Stimulated activated CD4-positive, alpha-beta T cell treated with anti-CD3 and anti-CD28 coated beads, Interleukin-2, amount 100 ng/mL, for 24 hours (primary cell): Measurements from ENCODE around the gene TIGAR.
A peak's percentile ranks its signal among the peaks of the same experiment; 100 is the strongest.

Experiments used
- DNase-seq, 2 donors: peaks; one replicate each; pipeline ENCODE4 v3.0.0-alpha.2; 2020

Gene TIGAR

GRCh38 chr12:4308334-4308950, 12.6 kb upstream of the TIGAR start:
- DNase-seq, result no peak

GRCh38 chr12:4311776-4312175, 9.2 kb upstream of the TIGAR start:
- no peak for DNase-seq

GRCh38 chr12:4312251-4312650, 8.8 kb upstream of the TIGAR start:
- no peak for DNase-seq

DNA sequence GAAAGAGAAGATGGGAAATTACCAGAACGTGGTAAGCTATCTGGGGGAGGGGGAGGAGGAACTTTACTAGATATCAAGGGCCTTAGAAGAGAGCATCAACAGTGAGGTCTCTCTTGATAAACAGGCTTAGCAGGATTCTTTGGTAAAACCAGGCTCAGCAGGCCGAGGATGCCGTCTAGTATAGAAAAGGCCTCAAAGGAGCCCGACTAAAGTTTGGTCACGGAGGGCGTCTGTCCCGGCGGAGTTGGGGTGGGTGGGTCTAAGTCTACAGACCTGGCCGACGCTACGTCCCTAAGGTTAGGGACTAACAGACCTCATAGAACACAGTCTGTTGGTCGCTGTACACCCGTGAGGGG, 538 bp upstream of the TIGAR start:
- DNase-seq, result no peak

GRCh38 chr12:4322726-4323125, 1.7 kb downstream of the TIGAR start:
- DNase-seq, result no peak

DNA sequence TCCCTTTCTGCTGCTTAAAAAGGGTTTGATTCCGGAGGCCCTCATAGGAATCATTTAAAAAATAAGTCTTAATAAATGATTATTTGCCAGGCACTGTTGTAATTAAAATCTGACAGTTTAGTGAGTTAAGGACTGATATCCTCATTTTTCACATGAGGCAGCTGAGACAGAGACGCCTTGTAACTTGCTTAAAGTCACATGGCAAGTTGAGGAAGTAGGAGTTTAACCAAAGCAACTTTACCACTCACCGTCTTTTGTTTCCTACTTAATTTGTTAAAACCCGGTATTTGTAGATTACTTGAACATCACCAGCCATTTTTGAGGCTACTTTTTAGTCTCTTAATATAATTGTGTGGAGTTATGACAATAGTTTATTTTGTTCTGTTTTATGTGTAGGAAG, 2.4 kb downstream of the TIGAR start:
- DNase-seq, result no peak

- DNase-seq, result no peak
Observed at GRCh38 chr12:4324366-4324765, 3.4 kb downstream of the TIGAR start.

- no peak for DNase-seq
Observed at GRCh38 chr12:4325966-4326365, 5.0 kb downstream of the TIGAR start.

DNA sequence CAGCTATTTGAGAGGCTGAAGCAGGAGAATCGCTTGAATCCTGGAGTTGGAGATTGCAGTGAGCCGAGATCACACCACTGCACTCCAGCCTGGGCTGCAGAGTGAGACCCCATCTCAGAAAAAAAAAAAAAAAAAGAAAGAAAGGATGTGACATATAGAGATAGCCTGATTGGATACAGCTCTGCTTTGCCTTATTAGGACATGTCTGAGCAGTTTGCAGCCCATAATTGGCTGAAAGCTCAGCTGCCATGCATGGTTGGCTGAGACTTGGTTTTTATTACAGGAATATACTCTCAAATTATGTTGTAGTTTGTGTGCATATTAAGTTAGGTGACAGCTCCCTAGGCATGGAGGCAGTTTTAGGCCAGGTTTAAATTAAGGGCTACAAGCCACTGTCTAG, 6.3 kb downstream of the TIGAR start:
- DNase-seq, result no peak

DNA sequence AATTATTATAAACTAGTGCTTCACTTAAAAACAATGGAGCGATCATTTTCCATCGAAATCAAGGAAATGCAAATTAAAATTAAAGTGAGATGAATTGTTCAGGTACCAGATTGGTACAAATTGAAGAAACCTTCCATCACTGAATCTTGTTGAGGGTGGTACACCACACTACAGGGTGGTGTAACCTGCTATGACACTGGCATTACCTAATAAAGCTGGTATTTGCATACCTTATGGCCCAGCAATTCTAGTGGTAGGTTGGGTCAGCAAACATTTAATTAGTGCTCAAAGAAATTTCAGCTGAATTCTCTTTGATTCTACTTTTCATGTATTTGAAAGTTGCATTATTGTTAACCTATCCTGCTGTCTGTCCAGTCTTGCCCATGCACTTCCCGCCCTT, 9.2 kb downstream of the TIGAR start:
- no peak for DNase-seq

DNA sequence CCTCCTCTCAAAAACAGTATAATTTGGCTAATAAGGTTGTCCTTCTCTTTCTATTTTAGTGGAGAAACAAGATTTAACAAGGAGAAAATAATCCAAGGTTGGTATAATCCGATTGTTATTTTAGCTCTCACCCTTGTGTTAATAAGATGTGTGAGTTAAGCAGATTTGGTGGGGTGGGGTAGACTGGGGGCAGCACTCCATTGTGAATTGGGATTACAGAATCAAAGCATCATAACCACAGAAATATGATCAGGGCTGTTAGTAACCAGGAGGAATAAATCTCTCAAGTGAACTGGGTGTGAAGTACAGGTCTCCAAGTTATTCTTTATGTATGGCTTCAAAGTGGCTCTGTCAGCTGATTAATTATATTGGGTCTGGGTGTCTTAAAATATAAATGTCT, 10.2 kb downstream of the TIGAR start:
- DNase-seq, result no peak

DNA sequence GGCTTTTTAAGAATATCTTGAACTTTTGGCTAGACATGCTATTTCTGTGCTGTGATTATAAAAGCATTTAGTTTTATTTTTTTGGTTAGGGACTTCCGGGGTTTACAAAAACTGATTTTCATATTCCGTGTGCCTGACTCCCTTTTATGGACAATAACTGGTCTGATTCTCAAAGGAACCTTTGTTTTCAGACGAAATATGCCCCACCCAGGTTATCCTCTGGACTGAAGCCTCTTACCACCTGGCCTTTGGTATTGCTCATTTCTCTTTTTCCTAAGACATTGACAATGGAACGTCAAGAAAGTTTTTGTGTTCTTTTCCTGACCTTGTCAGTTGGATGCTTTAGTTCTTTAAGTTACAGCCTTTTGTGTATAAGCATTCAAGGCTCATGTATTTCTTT, 10.8 kb downstream of the TIGAR start:
- DNase-seq, result no peak

GRCh38 chr12:4346931-4347330, 25.9 kb downstream of the TIGAR start:
- no peak for DNase-seq

- DNase-seq, result peak; percentile 12 to 23
Observed at GRCh38 chr12:4353785-4354208, 32.8 kb downstream of the TIGAR start.

DNA sequence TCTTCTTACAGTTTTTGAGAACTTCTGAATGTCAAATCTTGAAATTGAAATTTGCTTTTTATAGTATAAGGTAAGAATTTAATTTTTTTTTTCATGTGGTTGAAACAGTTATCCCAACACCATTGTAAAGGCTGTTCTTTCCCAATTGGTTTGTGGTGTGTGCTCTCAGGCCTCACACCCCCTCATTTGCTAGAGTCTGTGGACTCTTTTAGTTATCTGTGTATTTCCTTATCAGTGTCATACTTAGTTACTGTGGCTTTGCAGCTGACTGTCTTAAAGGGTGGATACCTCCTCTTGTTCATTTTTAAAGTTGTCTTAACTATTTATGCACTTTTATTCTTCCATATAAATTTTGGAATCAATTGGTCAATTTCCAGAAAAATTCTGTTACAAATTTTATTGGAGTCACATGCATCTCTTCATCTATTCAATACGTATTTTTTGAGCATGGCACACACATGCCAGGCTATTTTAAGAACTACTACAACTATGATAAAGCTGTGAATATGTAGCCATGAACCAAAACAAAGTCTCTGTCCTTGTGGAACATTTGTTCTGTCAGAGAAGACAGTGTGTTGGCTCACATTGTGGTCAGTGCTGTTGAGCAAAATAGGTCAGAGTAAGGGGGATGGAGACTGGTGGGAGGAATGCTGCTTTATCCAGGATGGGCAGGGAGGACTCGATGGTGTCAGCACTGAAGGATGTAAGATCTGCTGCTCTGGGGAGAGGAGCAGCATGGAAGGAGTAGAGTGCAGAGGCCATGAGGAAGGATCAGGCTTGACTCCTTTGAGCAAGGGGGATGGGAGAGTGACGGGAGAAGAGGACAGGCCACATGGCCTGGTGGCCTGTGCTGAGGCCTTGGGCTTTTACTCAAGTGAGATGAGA, 34.4 kb downstream of the TIGAR start:
- DNase-seq, result no peak

DNA sequence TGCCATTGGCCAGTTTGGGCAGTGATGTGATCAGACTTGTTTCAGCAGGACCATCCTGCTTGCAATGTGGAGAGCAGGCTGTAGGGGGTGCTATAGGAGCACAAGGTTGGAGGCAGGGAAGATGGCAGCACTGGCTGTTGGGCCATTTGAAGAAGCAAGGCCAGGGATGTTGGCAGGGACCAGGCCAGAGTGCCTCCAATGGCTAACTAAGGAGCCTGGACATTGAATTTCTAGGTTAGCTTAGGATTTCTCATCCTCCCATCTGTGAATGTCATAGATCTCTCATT, 35.0 kb downstream of the TIGAR start:
- DNase-seq, result peak; percentile 50 to 69

DNA sequence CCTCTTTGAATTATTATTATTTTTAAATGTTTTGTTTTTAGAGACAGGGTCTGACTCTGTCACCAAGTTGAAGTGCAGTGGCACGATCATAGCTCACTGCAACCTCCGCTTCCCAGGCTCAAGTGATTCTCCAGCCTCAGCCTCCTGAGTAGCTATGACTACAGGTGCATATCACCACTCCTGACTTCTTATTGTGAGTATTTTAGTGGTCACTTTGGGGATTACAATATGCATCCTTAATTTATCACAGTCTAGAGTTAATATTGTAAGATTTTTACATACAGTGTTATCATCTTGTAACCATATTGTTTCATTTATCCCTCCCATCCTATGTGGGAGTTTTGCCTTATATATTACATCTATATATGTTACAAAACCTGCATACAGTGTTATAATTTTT, 45.1 kb downstream of the TIGAR start:
- no peak for DNase-seq

- DNase-seq, result no peak
Observed at GRCh38 chr12:4369548-4369947, 48.5 kb downstream of the TIGAR start.

- no peak for DNase-seq
Observed at GRCh38 chr12:4370265-4370664, 49.3 kb downstream of the TIGAR start.

DNA sequence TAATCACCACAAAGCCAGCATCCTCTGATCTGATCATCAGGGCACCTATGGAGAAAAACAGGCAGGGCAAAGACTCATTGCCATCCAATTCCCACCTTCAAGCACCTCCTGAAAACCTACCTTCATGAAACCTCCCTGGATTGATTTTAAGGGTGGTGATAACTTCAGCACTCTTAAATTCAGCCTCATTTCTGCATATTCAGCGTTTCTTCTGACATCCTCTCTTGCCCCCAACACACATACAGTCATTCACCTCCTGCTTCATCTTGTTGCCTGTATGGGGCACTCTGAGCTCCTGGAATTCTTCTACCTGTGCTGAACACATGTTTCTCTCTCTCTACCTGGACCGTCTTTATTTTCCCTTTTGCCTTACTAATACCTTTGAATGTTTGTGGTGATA, 51.6 kb downstream of the TIGAR start:
- no peak for DNase-seq

- no peak for DNase-seq
Observed at GRCh38 chr12:4375449-4375848, 54.4 kb downstream of the TIGAR start.

DNA sequence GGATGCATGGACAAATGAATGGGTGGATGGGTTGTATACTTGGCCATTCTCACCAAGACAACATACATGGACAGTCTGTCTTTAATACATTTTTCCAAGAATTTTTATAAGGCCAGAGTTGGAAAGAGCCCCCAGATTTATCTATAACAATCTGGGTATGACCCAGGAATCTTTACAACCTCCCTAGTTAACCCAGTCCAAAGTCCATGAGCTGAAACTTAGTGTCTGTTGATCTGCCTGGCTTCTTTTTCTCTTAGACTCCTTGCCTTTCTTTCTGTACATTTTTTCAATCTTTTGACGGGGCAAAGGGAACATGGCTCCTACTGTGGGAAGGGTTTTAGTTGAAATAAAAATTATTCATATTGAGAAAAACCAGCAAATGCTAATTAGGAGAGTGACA, 57.8 kb downstream of the TIGAR start:
- no peak for DNase-seq

DNA sequence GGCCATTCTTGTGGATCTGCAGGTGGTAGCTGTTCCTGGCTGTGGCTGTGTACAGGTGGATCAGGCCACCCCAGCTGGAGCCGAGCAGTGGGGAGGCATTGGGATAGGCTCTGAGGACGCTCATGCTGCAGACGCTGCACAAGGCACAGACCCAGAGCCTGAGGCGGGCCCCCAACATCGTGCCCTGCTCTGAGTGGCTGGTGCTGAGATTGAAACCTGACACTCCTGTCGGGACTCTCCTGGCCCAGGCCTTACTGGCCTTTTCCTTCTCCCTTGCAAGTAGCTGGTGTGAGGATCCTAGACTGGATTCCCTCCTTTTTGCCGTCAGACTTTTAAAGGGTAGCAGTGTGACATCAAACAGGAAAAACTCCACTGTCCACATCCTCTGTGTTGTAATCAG, 58.4 kb downstream of the TIGAR start, which contains the start of gene FGF23:
FGF23 (minus strand) TSS at position 308 of the 400 bp plus-strand sequence; CDS start at position 178, 130 bp downstream.
- DNase-seq, result no peak

DNA sequence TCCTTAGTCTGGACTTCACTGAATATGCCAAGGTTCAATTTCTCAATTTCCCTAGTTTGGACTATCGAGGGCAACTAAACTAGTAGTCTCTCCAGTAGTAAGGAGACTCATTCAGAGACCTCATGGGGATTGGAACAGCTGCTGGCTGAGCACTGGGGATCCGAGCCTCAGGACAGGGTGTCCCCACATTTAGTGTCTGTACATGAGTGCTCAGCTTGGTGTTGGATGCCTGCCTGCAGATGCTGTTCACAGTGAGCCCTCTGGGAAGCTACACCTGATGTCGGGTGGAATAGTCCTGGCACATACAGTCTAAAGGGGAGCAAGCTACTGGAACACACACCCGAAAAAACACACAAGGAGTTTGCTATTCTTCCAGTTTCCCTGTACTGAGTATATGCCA, 59.3 kb downstream of the TIGAR start:
- DNase-seq, result no peak
